Tongue (tissue), 2 donors: ENCODE measurements around the gene ANKS1A. TPM values are rescaled to one million over a fixed set of nuclear protein-coding genes. Genes with fewer than 3 reads are reported as not detected.

Experiments used
- DNase-seq: peaks from one replicate; pipeline ENCODE4 v3.0.0-alpha.2; 2015
- total RNA-seq: library from RNA; depleted of rRNA; stranded (reverse); fragments of >200 nt; gene quantifications from one replicate; pipeline ENCODE4 v1.2.3, GENCODE V29; 2014

ANKS1A gene
- total RNA-seq, 1 donor from 2014 or later: 23.5 TPM

DNA sequence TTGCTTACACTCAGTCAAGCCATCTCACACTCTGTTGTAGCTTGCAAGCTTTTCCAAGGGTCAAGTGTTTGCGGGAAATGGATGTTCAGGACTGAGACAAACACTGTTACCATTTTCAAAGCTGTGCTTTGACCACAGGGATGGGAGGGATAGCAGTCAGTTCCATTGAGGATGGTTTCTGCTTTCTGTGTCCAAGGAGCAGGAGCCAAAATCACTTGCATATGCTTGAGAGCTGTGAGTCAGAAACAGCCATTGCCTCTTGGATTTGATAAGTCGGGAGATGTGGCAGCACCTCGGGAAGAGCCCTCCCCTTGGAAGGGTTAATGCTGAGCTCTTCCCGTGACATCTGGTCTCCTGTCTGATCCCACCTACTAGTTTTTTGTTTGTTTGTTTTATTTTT is 166.8 kb downstream of the ANKS1A start:
- DNase-seq: no peak

DNA sequence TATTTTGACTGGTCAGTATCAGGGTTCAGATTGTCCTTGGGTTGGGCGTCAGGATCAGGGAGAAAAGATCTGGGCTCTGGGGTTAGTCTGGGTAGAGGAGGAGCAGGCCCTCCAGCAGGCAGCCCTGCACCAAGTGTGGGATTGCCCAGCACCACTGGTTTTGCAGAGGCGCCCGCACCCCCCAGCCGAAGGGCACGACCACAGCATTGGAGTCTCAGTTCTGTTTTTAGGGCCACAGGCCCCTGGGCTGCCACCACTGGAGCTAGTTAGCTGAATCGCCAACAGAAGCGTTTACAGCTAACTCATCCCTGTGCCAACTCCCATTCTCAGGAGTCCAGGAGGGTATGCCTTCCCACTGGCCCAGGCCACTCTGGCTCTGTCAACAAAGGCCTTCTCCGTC is 167.9 kb downstream of the ANKS1A start:
- no peak for DNase-seq

DNA sequence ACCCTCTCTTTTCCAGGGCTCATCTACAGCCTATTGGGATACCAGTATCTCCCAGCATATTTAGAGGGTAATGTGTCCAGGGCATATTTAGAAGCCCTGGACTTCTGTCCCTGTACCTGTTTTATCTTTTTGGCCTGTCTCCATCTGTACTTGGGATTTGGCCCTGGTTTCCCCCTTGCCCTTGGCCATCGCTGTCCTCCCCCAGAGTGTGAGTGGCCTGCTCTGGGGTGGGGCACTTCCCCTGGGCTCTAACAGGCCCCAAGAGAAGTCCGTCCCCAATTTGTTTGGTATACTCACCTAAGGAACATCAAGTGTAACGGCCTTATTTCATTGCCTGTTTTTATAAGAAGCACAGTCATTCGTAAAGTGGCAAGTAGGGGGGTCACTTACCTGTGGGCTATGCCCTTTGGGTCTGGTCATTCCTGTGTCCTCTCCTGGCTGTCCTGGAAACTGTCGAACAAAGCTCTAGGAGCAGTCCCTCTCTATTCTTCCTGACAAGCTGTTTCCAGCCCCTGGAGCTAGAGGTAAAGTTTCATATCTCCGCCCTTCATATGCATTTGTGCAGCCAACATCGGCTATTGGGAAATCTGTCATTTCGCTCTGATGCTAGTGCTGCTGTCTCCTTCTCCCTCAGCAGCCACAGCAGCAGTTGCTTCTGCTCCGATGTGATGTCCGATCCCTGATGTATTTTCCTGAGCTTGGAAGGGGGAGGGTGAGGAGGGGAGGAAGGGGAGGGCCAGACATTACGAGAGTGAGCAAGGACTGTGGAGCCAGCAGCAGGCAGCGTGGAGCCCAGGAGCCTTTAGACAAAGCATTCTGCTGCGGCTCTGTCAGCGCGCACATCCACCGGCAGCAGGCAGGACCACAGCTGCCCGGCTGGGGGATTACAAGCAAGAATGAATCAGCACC is 168.6 kb downstream of the ANKS1A start:
- peak; percentile 73 for DNase-seq

DNA sequence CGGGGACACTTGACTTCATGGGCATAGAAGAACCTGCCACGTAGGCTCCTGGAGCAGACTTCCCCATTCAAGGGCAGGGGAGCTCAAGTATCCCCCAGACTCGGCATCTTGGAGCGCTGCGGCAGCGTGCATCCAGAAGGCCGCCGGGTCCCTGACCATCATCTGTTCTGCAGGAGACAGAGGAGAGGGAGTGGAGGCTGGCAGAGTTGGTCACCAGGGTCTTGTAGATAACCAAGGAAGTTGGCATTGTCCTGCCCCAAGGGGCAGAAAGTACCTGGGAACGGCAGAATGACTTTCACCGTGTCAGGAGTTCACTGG is 169.3 kb downstream of the ANKS1A start:
- DNase-seq: no peak

DNA sequence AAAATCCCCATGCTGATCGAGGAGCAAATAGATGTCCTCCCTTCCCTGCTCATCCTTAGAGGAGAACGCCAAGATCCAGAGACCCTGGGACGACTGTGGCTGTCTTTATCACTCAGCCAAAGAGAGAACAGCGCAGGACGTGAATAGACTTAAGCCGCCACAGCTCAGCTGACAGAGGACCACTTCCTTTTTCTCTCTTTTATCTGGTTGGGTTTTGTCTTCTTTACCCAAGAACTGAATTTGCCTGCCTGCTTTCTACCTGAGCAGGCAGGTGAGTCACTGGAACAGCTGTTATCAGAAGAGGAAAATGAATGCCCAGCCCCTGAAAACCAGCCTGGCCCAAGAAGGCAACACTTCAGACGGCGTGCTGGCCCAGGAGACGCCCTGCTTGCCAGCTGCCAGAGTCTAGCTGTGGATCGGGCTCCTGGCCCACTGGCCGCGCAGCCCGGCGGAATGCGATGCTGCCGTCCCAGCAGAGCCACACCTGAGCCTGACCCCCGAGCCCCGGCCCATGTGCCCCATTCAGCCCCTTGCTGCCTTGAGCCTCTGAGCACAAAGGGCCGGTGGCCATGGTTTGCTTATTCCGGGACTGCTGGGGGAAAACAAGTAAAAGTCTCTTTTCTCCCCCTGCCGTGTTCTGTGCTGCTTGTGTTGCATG is 169.9 kb downstream of the ANKS1A start:
- no peak for DNase-seq

DNA sequence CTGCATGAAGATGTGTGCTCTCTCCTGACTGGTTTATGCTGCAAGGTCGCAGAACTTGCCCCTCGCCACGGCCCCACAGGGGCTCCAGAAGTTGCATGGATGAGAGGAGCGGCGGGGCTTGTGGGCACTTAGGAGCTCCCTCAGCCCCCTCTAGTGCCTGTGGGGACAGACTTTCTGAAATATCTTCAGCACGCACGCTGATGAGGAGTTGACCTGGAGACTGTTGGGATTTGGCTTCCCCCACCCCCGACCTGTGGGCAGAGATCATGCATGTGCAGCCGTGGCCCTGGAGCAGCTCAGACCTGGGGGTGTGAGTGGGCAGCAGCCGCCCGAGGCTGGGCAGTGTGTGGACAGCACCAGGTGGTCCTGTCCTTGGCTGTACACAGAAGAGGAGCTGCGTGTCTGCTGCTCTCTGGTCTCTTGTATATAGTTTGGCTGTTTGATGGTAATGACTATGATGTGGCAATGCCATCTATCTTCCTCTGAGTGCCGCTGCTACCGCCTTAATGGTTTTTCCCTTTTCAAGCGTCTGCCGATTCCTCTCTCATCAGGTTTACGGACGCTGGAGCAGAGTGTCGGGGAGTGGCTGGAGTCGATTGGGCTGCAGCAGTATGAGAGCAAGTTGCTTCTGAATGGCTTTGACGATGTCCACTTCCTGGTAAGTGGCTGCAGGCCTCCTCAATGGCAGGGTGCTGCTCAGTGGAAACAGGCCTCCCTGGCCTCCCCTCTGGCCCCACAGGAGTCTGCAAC is 170.7 kb downstream of the ANKS1A start:
- no peak for DNase-seq

DNA sequence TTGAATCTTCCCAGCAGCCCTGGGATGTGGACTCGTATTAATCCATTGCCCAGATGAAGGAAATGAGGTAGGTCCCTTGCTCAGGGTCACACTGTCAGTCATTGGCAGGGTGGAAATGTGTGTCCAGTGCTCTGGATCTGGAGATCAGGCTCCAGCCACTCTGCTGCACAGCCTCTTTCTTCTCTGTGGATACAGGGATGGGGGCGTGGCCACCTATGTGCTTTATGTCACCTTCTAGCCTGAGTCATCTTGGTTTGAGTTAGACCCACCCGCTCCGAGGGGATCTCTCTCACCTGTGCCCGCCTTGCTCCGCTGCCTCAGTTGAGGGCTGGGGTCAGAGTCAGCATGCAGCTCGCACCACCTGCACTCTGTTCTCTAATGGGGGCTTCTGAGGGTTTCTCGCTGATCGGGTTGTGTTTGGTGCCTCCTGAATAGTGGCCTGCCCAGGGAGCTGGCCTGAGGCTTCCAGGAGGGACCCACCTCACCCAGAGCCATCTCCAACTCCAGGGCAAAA is 172.1 kb downstream of the ANKS1A start:
- no peak for DNase-seq

DNA sequence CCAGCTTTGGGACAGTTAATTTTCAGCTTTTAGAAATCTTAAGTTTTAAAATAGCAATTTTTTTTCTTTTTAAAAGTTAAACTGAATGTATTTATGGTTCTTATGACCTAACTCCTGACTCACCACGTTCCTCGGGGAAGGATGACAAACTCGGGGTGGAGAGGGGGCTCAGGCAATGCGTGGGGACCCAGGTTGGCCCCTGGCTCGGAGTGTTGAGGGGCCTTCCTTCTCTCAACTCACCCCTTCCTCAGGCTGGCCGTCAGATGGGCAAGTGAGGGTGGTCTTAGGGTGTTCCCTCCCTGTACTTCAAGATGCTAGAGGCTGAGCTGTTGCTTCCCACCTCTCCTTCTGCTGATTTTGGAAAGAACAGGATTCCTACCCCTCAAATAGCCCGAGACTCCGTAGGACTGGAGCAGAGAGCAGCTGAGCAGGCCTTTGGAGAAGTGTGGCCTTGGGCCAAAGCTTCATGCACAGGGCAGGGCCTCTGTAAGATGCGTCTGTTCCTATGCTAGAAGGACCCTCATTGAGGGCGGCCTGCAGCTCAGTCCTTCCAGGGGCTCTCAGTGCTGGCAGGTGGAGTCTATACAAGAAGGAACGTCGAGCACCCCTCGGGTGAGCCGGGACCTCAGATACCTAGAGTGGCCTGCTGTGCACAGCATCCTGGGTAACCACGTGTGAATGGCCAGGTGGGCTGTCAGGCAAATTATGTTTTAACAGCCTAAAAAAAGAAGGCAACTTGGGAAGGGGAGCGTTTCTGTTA is 172.8 kb downstream of the ANKS1A start:
- DNase-seq: no peak

DNA sequence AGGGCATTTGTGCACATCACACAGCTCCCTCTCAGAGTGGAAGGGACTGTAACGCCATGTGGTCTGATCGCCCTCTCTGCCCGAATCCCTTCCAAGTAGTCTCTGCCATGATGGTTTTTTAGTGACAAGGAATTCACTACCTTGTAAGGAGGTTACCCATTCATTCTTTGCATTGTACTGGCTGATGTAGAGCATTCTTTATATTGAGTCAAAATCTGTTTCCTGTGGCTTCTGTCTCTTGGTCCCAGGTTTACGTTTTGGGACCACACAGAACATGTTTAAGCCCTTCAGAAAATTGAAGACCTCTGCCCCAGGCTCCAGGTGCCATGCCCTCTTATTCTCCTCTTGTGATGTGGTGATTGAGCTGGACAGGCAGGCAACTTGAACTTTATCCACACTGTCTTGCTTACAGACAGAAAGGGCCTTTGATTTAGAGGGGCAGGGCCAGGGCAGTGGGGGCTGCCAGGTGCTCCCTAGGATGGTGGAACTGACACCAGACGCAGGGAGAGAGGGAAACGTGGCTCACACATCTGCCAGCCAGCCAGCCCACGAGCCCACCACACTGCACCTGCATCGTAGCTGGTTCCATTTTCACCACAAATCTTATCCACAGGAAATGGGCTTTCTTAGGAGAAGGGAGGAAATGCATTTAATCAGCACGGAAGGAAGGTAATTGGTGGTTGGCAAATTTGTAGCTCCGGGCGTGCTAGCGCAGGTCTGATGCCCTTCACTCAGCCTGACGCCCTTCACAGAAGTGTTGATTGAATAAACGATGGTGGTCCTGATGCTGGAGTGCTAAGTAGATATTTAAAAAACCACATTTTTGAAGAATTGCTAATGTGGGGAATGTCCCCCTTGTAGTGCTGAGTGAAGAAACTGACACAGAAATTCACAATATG is 173.9 kb downstream of the ANKS1A start:
- no peak for DNase-seq

DNA sequence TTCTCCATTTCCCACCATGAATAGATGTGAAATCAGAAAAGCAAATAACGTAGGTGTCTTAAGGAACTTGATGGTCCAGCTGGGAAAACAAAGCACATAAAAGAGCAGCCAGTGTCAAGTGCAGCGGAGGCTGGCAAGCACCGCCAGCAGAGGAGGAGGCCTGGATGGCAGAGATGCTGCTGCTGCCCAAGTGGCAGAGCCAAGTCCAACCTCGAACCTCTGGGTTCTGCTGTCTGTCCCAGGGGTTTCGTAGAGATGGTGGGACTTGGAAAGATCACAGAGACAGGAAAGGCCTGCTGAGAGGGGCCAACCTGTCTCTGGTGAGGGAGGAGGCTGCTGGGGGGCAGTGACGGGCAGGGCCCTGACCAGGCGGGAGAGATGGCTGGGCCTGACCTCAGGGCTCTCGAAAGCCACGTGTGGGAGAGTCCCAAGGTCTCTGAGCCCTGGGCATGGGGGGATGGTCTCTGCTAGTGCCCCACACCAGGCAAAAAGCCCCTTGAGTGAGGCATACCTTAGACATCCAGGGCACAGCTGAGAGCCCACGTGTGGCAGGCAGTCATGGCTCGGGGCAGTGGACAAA is 174.7 kb downstream of the ANKS1A start:
- DNase-seq: no peak

DNA sequence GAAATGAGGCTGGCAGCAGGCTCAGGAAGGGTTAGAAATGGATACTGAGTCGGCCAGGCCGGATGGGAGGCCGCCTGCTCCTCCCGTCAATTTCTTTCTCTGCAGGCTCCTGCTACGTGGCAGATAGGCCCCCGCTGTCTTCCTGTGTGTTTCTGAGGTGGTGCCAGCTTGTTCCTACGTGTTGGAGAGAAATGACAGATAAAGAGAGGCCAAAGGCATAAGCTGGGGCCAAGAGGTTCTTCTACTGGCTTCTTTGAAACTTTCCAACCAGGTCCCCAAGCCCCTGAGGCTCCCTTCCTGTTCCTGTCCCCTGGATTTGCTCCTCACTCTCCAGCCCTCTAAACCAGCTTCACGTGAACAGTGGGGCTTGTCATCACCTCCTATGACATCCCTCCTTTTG is 175.2 kb downstream of the ANKS1A start:
- DNase-seq: no peak

DNA sequence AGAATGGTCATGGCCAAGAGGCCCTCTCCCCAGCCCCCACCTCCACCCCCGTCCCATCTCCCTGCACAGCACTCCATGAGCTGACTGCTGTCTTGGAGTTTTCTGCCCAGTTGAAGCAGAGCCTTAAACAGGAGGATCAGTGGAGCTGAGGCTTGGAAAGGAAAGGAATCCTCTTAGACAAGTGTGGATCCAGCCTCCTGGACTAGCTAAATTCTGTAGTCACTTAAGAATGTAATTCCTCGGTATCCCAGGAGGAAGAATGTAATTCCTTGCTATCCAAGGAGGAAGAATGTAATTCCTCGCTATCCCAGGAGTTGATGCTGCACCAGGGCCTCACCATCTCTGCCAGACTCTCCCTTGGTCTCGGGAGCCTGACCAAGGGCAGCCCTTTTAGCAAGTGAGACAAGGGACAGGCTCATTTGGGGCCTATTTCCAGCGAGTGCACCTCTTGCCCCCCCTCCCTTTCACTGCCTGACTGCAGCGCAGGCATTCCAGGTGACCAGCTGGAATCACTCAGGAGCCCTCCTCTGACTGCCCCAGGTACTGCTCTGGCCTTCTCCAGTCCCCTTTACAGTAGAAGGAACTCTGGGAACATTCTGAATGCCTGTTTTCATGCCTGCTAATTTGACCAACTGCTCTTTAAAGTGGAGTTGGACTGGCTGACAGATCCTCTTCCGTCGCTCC is 175.8 kb downstream of the ANKS1A start:
- DNase-seq: no peak

DNA sequence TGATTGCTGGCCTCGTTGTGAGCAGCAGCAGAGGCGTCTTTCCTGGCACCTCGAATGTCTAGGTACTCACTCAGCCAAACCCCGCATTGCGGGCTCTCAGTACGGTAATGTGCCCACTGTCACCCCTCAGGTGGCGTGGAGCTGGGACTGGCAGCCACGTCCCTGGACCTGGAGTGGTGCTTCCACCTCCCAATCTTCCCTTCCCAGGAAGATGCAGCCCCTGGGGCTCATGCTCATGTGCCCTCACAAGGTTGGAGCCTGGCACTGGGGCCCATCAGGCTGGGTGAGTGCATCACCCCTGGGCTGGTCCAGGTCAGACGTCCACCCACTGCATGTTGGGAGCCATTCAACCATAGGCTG is 176.4 kb downstream of the ANKS1A start:
- no peak for DNase-seq

DNA sequence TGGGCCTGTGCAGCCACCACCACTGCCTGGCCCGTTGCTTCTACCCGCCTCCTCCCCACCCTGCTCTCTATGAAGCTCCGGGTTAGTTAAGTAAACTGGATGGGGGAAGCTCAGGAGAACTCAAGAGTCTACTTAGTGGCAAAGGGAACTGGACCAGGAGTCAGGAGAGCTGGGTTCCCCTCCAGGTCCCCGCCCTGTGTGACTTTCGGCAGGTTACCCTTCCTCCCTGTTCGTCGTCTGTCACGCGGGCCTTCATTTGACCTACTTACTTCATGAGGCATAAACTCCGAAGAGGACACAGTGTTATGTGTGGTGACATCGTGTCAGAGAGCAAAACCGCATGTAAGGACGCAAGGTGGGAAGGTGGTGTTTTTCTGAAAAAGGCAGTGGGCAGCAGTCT is 176.8 kb downstream of the ANKS1A start:
- no peak for DNase-seq

DNA sequence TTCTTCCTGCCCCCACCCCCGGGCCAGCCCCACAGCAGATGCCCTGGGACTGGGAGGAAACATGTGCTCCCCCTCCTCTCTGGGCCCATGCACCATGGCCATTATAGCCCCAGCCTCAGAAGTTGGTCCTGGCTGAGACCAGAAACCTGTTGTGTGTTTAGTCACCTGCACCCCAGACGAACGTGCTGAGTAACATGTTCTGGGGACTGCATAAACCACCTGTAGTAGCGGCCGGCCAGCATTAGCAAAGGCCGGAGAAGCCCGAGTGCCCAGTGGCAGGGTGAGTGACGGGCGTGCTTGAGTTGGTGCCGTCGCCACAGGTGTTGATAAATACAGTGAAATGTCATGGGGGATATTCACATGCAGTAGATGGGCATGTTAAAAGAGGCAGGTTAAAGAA is 178.2 kb downstream of the ANKS1A start:
- no peak for DNase-seq

DNA sequence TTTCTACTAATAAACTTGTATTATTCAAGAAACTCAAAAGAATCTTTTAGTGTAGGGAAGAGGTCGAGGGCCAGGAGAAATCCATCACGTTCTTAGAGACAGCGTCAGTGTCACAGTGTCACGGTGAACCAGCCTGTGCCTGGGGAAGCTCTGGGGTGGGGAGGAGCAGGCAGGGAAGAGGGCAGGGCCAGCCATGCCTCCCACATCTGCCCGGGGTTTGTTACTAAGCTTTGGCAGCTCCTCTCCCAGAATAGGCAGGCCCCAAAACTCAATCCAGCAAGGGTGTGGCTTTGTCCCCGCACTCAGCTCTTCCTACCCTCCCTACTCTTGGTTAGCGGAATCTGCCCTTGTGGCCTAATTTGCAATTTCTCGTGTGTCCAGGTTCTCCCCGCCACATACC is 179.2 kb downstream of the ANKS1A start:
- no peak for DNase-seq

DNA sequence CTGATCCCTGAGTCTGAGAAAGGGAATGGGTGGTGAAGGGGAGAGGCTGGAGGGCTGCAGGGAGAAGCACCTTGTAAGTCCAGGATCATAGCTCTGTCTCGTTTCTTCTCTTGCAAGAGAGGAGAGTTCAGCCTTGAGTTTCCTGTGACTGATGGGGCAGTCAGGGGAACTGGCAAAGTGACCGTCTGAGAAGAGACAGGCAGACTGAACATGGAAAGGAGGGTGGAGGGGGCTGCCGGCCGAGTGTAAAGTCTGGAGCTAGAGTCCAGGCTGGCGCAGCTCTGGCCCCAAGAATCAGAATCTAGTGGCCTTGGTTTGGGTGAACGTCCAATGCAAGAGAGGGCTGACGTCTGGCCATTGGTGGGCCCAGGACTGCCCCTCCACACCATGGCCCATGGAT is 179.6 kb downstream of the ANKS1A start:
- no peak for DNase-seq

DNA sequence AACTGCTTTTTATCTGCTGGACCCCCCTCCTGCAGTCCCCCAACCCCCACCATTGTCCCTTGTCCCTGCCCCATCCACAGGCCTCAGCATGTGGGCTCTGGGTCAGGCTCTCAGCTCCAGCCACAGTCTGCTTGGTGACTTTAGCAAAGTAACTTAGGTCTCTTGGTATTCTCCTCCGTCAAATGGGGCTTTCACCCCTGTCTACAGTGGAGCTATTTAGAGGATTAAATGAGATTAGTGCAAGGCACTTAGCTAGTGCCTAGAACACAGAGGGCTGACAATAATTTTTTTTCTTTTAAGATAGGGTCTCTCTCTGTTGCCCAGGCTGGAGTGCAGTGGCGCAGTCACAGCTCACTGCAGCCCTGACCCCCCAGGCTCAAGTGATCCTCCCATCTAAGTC is 180.2 kb downstream of the ANKS1A start:
- DNase-seq: no peak

DNA sequence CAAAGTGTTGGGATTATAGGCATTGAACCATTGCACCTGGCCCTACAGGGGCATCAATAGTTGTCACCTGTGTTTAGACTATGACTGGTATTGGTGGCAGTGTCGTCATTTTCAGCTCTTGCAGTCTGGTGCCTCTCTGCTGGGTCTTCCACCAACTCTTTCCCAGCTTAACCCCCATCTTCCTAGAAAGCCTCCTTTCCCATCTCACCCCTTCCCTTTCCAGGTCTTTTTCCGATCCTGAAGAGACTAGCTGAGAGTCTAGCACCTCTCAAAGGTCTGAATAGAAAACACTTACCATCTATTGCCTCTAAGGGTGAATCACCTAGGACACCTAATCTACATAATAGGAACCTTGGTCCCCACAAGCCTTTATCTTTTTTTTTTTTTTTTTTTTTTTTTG is 181.1 kb downstream of the ANKS1A start:
- no peak for DNase-seq

DNA sequence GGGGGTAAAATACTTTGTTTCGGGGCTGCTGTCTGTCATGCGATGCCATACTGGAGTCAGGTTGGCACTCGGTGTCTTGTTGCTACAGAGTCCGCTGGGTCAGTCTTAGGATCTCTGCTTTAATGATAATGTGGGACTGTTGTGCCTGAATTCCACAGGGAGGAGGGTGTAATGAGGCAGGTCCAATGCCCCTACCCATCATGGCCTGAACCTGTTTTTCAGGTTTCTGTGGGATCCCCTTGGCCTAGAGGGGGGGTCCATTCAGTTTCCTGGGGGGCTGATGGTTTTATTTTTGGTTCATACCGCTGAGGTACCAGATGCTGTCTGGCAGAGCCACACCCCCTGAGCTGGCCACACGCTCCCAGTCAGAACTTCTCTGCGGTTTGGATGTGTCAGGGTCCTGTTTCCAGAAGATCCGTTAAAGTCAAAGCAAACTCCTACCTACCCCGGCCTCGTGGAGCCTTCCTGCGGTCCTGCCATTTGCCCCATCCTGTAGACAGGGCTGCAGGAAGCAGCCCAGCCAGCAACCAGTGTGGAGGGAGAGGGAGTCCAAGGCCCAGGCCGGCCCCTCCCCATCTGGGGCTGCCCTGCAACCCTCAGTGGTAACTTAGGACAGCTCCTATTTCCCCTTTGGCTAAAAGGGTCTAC is 182.4 kb downstream of the ANKS1A start:
- no peak for DNase-seq
